Esophagus mucosa (tissue), 1 donor: ENCODE results near the gene TUBB. TPM values are rescaled to one million over a fixed set of nuclear protein-coding genes. Genes with fewer than 3 reads are reported as not detected.
"Not testable (repeated sequence)": the region's sequence is repeated elsewhere in the genome, so short reads cannot be mapped to it uniquely, and the experiment has no call there.

Experiments used
- ATAC-seq: fragments of 200-7000 bp; cut with Tn5 transposase; one replicate; pipeline ENCODE4 v1.9.1; 2020
- total RNA-seq: library from RNA; stranded (reverse); gene quantifications from one replicate; pipeline ENCODE4 v1.2.4, GENCODE V29; 2023
- donor health status: DM: yes; HTN: yes; CAD: no.

TUBB gene
- total RNA-seq, 1 donor from 2014 or later, result 327 TPM

DNA sequence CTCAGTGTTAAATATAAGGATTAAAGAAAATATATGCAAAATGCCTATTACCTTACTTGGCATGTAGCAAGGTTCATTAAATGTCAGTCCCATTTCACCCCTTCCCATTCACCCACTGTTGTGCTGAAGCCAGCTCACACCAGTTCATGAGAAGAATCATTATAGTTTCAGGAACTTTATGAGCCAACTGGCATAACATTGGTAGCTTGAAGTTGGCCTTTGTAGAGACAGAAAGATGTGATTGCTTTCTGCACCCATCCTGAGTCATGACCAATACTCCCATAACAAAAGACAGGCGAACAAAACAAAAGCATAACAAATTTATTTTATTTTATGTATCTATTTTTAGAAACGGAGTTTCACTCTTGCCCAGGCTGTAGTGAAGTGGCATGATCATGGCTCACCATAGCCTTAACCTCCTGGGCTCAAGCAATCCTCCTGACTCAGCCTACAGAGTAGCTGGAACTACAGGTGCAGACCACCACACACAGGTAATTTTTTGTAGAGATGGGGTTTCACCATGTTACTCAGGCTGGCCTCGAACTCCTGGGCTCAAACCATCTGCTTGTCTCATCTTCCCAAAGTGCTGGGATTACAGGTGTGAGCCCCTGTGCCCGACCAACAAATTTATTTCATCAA lies 41.8 kb downstream of the TUBB start:
- peak; percentile 25 for ATAC-seq

GRCh38 chr6:30763155-30763617 lies 43.0 kb downstream of the TUBB start:
- no peak for ATAC-seq

- peak; percentile 48 for ATAC-seq
These were observed 43.7 kb downstream of the TUBB start for GRCh38 chr6:30763618-30764489.

- not testable (repeated sequence) for ATAC-seq
These were observed 44.4 kb downstream of the TUBB start for GRCh38 chr6:30764490-30765043.

GRCh38 chr6:30765495-30765894 lies 45.3 kb downstream of the TUBB start:
- ATAC-seq, result not testable (repeated sequence)

- ATAC-seq, result no peak
These were observed 46.5 kb downstream of the TUBB start for GRCh38 chr6:30766461-30767157.

DNA sequence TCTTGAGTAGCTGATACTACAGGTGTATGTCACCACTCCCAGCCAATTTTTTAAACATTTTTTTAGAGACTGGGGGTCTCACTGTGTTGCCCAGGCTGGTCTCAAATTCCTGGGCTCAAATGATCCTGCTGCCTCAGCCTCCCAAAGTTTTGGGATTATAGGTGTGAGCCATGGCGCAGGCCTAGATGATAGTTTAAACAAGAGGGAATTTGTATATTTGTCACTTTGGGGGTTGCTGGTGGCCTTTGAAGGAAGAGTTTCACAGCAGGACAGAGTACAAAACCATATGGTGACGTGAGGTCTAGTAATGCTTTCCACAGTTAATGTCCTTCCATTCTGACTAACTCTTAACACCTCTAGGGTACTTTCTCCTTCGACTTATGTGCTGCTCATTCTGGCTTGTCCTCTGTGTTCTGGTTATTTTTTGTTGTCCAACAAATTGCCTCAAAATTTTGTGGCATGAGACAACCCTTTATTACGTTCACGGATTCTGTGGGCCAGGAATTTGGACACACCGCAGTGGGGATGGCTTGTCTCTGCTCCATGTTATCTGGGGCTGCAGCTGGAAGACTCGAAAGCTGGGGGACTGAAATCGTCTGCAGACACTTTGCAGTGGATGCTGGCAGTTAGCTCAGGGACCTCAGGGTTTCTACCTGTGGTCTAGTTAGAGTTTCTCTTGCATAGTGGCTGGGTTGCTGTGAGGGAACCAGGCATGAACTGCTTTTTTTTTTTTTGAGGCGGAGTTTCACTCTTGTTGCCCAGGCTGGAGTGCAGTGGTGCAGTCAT lies 47.2 kb downstream of the TUBB start:
- ATAC-seq, result no peak

DNA sequence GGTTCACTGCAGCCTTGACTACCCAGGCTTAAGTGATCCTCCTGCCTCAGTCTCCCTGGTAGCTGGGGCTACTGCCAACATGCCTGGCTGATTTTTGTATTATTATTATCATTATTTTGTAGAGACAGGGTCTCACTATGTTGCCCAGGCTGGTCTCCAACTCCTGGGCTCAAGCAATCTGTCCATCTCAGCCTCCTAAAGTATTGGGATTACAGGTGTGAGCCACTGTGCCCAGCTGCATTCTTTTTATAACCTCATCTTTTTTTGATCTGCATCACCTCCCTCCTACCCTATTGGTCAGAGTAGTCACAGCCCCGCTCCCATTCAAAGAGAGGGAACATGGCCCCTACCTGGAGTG lies 47.8 kb downstream of the TUBB start:
- no peak for ATAC-seq

GRCh38 chr6:30768634-30769087 lies 48.5 kb downstream of the TUBB start:
- ATAC-seq, result peak; percentile 28

DNA sequence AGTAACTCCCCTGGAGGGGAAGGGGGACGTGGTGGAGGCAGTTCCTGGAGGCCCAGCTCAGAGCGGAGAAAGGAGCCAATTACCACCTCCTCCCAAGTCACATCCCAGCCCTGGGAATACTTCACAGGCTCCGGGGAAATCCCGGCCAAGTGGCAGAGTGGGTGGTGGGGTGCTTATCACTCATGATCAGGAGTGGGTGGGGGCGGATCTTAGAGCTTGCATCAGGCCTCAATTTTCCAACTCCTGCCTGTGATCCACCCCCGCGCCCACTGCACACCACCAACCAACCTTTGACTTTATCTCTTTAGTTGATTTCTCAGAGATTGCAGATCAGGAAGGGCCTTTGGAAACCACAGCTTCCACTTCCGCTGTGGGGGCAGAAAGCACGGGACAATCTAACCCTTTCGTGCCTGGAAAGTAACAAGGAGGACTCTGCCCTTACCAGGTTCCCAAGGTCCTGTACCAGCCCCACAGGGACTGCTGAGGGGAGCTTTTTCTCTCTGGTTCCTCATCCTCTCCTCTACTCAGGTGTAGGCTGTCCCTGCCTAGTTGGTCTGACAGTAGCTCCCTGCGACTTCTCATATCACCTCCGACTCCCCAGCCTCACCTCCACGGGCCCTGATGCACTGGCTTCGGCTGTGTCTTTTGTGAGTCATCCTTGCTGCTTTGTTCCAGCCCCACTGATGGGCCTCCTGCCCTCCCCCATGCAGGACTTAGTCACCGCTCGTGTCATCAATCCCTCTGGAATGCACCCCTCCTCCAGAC lies 49.1 kb downstream of the TUBB start:
- ATAC-seq, result peak; percentile 97

GRCh38 chr6:30769853-30770524 lies 49.8 kb downstream of the TUBB start:
- no peak for ATAC-seq

DNA sequence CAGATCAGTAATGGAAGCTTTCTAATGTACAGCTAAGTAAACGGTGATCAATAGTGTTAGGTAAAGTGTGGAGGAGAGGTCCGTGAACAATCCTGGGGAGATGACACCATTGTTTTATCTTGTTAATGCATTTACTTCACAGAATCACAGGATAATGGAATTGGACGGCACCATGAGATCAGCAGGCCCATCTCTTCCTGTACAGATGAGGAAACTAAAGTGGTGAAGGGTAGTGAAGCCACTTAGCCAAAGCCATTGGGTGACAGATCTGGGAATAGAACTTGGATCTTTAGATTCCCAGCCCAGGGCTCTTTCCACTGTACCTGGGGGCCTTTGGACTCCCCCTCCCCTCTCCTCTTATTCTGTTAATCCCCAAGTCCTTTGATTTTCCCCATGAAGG lies 50.4 kb downstream of the TUBB start:
- no peak for ATAC-seq

DNA sequence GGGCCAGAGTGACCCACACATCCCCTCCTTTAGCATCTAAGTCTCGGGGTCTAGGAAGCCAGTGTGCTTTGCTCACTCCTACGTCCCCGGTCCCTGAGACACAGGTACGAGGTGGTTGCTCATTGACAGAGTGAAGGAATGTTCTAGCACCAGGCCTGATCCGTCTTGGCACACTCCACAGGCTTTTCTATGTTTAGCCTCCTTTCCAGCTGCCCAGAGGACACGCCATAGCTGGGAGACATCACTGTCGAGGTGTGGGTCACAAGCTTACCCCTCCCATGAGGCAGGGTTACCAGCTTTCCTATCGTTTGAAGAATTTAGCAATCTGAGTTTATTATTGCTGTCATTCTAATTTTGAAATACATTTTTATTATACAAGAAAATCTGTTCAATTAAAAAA lies 54.5 kb downstream of the TUBB start:
- no peak for ATAC-seq

Other genes starting within 250 kb of the TUBB start
- 190 TPM for gene HLA-E, start 230.8 kb upstream of the TUBB start, total RNA-seq
- 32.5 TPM for gene GNL1, start 163.9 kb upstream of the TUBB start, total RNA-seq
- gene PRR3, start 163.1 kb upstream of the TUBB start, total RNA-seq, result 3.5 TPM
- gene ABCF1, start 148.9 kb upstream of the TUBB start, total RNA-seq, result 27.1 TPM
- gene PPP1R10, start 103.1 kb upstream of the TUBB start, total RNA-seq, result 30.0 TPM
- 48.2 TPM for gene MRPS18B, start 102.5 kb upstream of the TUBB start, total RNA-seq
- 4.6 TPM for gene ATAT1, start 93.5 kb upstream of the TUBB start, total RNA-seq
- 10.0 TPM for gene C6orf136, start 73.2 kb upstream of the TUBB start, total RNA-seq
- gene DHX16, start 47.3 kb upstream of the TUBB start, total RNA-seq, result 17.8 TPM
- gene PPP1R18, start 33.7 kb upstream of the TUBB start, total RNA-seq, result 22.9 TPM
- 12.7 TPM for gene NRM, start 29.4 kb upstream of the TUBB start, total RNA-seq
- 15.7 TPM for gene MDC1, start 3.1 kb upstream of the TUBB start, total RNA-seq
- gene FLOT1, start 22.3 kb downstream of the TUBB start, total RNA-seq, result 75.0 TPM
- 74.3 TPM for gene IER3, start 24.2 kb downstream of the TUBB start, total RNA-seq
- 220 TPM for gene DDR1, start 164.2 kb downstream of the TUBB start, total RNA-seq
- gene GTF2H4, start 187.9 kb downstream of the TUBB start, total RNA-seq, result 23.9 TPM
- gene VARS2, start 193.9 kb downstream of the TUBB start, total RNA-seq, result 26.3 TPM
- gene SFTA2, start 211.8 kb downstream of the TUBB start, total RNA-seq, result 9.0 TPM
- gene MUCL3, start 220.6 kb downstream of the TUBB start, total RNA-seq, result 1.00 TPM